ENCODE results near the gene NPAS2. TPM values are rescaled to one million over a fixed set of nuclear protein-coding genes. Genes with fewer than 3 reads are reported as not detected.

Gene NPAS2
- polyA plus RNA-seq, 1 of the 3 experiments (the other 2 are of a cell fraction): 58.5 TPM

DNA sequence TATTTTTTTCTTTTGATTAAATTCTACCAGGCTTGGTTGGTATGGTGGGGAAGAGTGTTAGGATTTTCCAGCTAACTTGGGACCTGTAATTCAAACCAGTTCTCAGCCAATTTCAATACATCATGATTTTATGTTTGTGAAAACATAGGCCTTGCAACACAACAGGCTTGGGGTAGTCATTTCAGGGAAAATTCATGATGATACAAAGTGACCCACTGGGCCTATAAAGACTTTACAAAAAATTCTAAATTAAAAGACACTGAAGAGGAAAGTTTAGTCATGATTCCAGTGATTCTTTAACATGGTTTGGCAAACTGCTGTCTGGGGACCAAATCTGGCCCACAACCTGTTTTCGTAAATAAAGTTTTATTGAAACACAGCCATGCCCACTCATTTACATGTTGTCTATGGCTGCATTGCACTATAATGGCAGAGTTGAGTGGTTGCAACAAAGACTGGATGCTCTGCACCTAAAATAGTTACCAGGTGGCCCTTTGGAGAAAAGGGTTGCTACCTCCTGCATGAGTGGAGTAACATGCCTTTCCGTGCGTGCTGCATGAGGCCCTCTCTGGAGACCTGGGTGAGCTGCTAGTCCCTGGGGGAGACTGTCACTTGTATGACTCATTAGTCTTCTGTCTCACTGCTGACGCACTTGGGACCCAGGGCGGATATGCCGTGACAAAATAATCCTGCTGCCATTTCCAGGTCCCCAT is 73.6 kb downstream of the NPAS2 start:
- H3K9me2 ChIP-seq: no peaks in the 10 kb centered on the region
- no peaks in the 10 kb centered on the region for H3K27me3 ChIP-seq (ENCODE audit: insufficient read depth)
- no peak overlapping the region for H3K9ac ChIP-seq
- DNase-seq: no peak
- no peaks in the 10 kb centered on the region; the same call in 1 of the 2 replicates for H3K79me2 ChIP-seq (ENCODE audit: insufficient read depth)
- ChIA-PET POLR2A (no interaction called here), CTCF (interaction anchor here (1.1 kb wide), 1 partner anchor 15 kb away, joined by 4 read pairs; no protein-coding TSS in a partner anchor)
- no peak overlapping the region for H3K4me2 ChIP-seq
- TF ChIP-seq TAF1 (IDR thresholded peaks at IDR 0.05; ENCODE audit: borderline replicate concordance, low read depth, low read length) (no peak), MEF2A (IDR thresholded peaks at IDR 0.05; ENCODE audit: borderline replicate concordance, low read depth) (no peak), PBX3 (IDR thresholded peaks at IDR 0.05) (no peak), SMC3 (IDR thresholded peaks at IDR 0.05; ENCODE audit: low read depth, low read length) (no peak), GATA2 (CRISPR knock-in tag; IDR thresholded peaks at IDR 0.05) (no peak), NFIC (IDR thresholded peaks at IDR 0.05; ENCODE audit: borderline replicate concordance) (no peak), POLR2AphosphoS5 (IDR thresholded peaks at IDR 0.05; ENCODE audit: low read depth, low read length) (no peak), YY1 (IDR thresholded peaks at IDR 0.05; ENCODE audit: low read depth) (no peak), SIN3A (IDR thresholded peaks at IDR 0.05; ENCODE audit: borderline replicate concordance, low read depth, low read length) (no peak), FOXJ3 (CRISPR knock-in tag; IDR thresholded peaks at IDR 0.05) (no peak), TCF12 (IDR thresholded peaks at IDR 0.05) (no peak)
- TF ChIP-seq, protein P1, sequence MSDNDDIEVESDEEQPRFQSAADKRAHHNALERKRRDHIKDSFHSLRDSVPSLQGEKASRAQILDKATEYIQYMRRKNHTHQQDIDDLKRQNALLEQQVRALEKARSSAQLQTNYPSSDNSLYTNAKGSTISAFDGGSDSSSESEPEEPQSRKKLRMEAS (IDR thresholded peaks at IDR 0.05; ENCODE audit: low read depth): no peak
- H2AFZ ChIP-seq (ENCODE audit: low read depth): no peak overlapping the region
- no peak overlapping the region for H3K4me3 ChIP-seq (ENCODE audit: low read depth in 2 of 2, low read length in 1 of 2)
- H4K20me1 ChIP-seq (ENCODE audit: insufficient read depth): no peaks in the 10 kb centered on the region
- H3K4me1 ChIP-seq (ENCODE audit: control insufficient read depth in 1 of 2, insufficient read depth in 2 of 2, low read depth in 1 of 2, low read length in 1 of 2): peaks cover 16 to 41% of the 10 kb centered on the region in 2 experiments
- no peak overlapping the region for H3K27ac ChIP-seq (ENCODE audit: low read depth in 2 of 2, low read length in 1 of 2)
- WGBS (ENCODE audit: low lambda C conversion rate): 55% methylated on average over 4 of the region's 6 CpGs
- peaks cover 10% of the 10 kb centered on the region for H3F3A ChIP-seq (replicated peaks; ENCODE audit: insufficient read depth)
- no peaks in the 10 kb centered on the region for H3K9me3 ChIP-seq
- H3K36me3 ChIP-seq (replicated peaks in 1 of 2; ENCODE audit: control insufficient read depth in 1 of 2, insufficient read depth in 2 of 2, low read length in 1 of 2): peaks cover 4 to 5% of the 10 kb centered on the region in 2 experiments

- DNase-seq: no peak
- no peaks in the 10 kb centered on the region for H3K27me3 ChIP-seq (ENCODE audit: insufficient read depth)
- peaks cover 10% of the 10 kb centered on the region for H3F3A ChIP-seq (replicated peaks; ENCODE audit: insufficient read depth)
- H3K4me2 ChIP-seq: no peak overlapping the region
- no peaks in the 10 kb centered on the region for H3K9me2 ChIP-seq
- H3K9ac ChIP-seq: no peak overlapping the region
- no peak overlapping the region for H2AFZ ChIP-seq (ENCODE audit: low read depth)
- peaks cover 4 to 5% of the 10 kb centered on the region in 2 experiments for H3K36me3 ChIP-seq (replicated peaks in 1 of 2; ENCODE audit: control insufficient read depth in 1 of 2, insufficient read depth in 2 of 2, low read length in 1 of 2)
- CTCF ChIA-PET: no interaction called here
- H3K4me1 ChIP-seq (ENCODE audit: control insufficient read depth in 1 of 2, insufficient read depth in 2 of 2, low read depth in 1 of 2, low read length in 1 of 2): peaks cover 16 to 41% of the 10 kb centered on the region in 2 experiments
- no peaks in the 10 kb centered on the region; the same call in 1 of the 2 replicates for H3K79me2 ChIP-seq (ENCODE audit: insufficient read depth)
- H3K9me3 ChIP-seq: no peaks in the 10 kb centered on the region
- no peak overlapping the region for H3K4me3 ChIP-seq (ENCODE audit: low read depth in 2 of 2, low read length in 1 of 2)
- no peak overlapping the region for H3K27ac ChIP-seq (ENCODE audit: low read depth in 2 of 2, low read length in 1 of 2)
- POLR2A ChIA-PET: no interaction called here
- 79% methylated on average over 5 of the region's 5 CpGs for WGBS (ENCODE audit: low lambda C conversion rate)
- H4K20me1 ChIP-seq (ENCODE audit: insufficient read depth): no peaks in the 10 kb centered on the region
- TF ChIP-seq RAD21 (IDR thresholded peaks at IDR 0.05; ENCODE audit: low read length) (no peak), CTCF (IDR thresholded peaks at IDR 0.05) (no peak), RFX5 (IDR thresholded peaks at IDR 0.05; ENCODE audit: low read length) (no peak), TCF12 (IDR thresholded peaks at IDR 0.05) (no peak), CHD2 (IDR thresholded peaks at IDR 0.05; ENCODE audit: low read length, partially characterized antibody) (no peak), TAF1 (IDR thresholded peaks at IDR 0.05; ENCODE audit: borderline replicate concordance, low read depth, low read length) (no peak), IRF3 (IDR thresholded peaks at IDR 0.05; ENCODE audit: low read depth, low read length) (no peak), SIN3A (IDR thresholded peaks at IDR 0.05; ENCODE audit: borderline replicate concordance, low read depth, low read length) (no peak), ELF1 (IDR thresholded peaks at IDR 0.05) (no peak), MEF2A (IDR thresholded peaks at IDR 0.05; ENCODE audit: borderline replicate concordance, low read depth) (no peak), RCOR1 (IDR thresholded peaks at IDR 0.05; ENCODE audit: low read length) (no peak), FOXJ3 (CRISPR knock-in tag; IDR thresholded peaks at IDR 0.05) (no peak), TEAD4 (IDR thresholded peaks at IDR 0.05; ENCODE audit: borderline replicate concordance, insufficient read depth) (no peak), FOSL2 (IDR thresholded peaks at IDR 0.05; ENCODE audit: borderline replicate concordance, low read depth) (no peak), SMC3 (IDR thresholded peaks at IDR 0.05; ENCODE audit: low read depth, low read length) (no peak)
- TF ChIP-seq, protein P2, sequence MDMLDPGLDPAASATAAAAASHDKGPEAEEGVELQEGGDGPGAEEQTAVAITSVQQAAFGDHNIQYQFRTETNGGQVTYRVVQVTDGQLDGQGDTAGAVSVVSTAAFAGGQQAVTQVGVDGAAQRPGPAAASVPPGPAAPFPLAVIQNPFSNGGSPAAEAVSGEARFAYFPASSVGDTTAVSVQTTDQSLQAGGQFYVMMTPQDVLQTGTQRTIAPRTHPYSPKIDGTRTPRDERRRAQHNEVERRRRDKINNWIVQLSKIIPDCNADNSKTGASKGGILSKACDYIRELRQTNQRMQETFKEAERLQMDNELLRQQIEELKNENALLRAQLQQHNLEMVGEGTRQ (IDR thresholded peaks at IDR 0.05; ENCODE audit: borderline replicate concordance, low read depth, low read length): no peak
Measured at GRCh38 chr2:100894105-100894795, 74.3 kb downstream of the NPAS2 start.

Measured in SK-N-SH (cell line).